ENCODE data around the gene HDAC11. TPM values are rescaled to one million over a fixed set of nuclear protein-coding genes. Genes with fewer than 3 reads are reported as not detected.

The HDAC11 gene
- total RNA-seq, 2 donors from 2014 or later, result 24.0 to 36.1 TPM

- no peaks in the 10 kb centered on the region for H3K36me3 ChIP-seq
- H3K4me1 ChIP-seq, result no peaks in the 10 kb centered on the region
- no peaks in the 10 kb centered on the region for H3K9me3 ChIP-seq
- intact Hi-C loops (cut with DNase I), result no loop called here
- H3K4me3 ChIP-seq, result no peak overlapping the region
- no peak overlapping the region for H3K9ac ChIP-seq (ENCODE audit: low read depth in 2 of 2, low read length in 2 of 2)
- H3K27ac ChIP-seq, result no peak overlapping the region
- peaks cover 5% of the 10 kb centered on the region for H3K27me3 ChIP-seq
- no peak for DNase-seq
- no peak for TF ChIP-seq CTCF (IDR thresholded peaks at IDR 0.05)
Measured at GRCh38 chr3:13537244-13537908, 57.3 kb downstream of the HDAC11 start.

- no peaks in the 10 kb centered on the region for H3K9me3 ChIP-seq
- no peak overlapping the region for H3K4me3 ChIP-seq
- H3K27me3 ChIP-seq, result peaks cover 5% of the 10 kb centered on the region
- H3K36me3 ChIP-seq, result no peaks in the 10 kb centered on the region
- no peak for DNase-seq
- H3K4me1 ChIP-seq, result no peaks in the 10 kb centered on the region
- no peak overlapping the region for H3K9ac ChIP-seq (ENCODE audit: low read depth in 2 of 2, low read length in 2 of 2)
- intact Hi-C loops (cut with DNase I), result no loop called here
- no peak overlapping the region for H3K27ac ChIP-seq
- TF ChIP-seq CTCF (IDR thresholded peaks at IDR 0.05), result no peak
Measured at GRCh38 chr3:13537909-13538296, 57.8 kb downstream of the HDAC11 start.

- intact Hi-C loops (cut with DNase I), result no loop called here
- Histone ChIP-seq H3K9ac (ENCODE audit: low read depth in 2 of 2, low read length in 2 of 2) (no peak overlapping the region), H3K27ac (no peak overlapping the region), H3K4me3 (no peak overlapping the region), H3K9me3 (no peaks in the 10 kb centered on the region), H3K36me3 (no peaks in the 10 kb centered on the region), H3K27me3 (peaks cover 5% of the 10 kb centered on the region), H3K4me1 (no peaks in the 10 kb centered on the region)
- DNase-seq, result no peak
- TF ChIP-seq CTCF (IDR thresholded peaks at IDR 0.05), result no peak
Measured at GRCh38 chr3:13538520-13539291, 58.6 kb downstream of the HDAC11 start.

- TF ChIP-seq CTCF (IDR thresholded peaks at IDR 0.05), result no peak
Measured at GRCh38 chr3:13539292-13539638, 59.2 kb downstream of the HDAC11 start.

GRCh38 chr3:13539671-13540070 lies 59.6 kb downstream of the HDAC11 start:
- Histone ChIP-seq H3K9me3 (no peaks in the 10 kb centered on the region), H3K27ac (no peak overlapping the region)
- TF ChIP-seq CTCF (IDR thresholded peaks at IDR 0.05), result no peak

More at GRCh38 chr3:13539292-13539638, 59.2 kb downstream of the HDAC11 start:
- Histone ChIP-seq H3K9me3 (no peaks in the 10 kb centered on the region), H3K4me3 (no peak overlapping the region), H3K36me3 (no peaks in the 10 kb centered on the region), H3K27ac (no peak overlapping the region), H3K4me1 (no peaks in the 10 kb centered on the region), H3K9ac (ENCODE audit: low read depth in 2 of 2, low read length in 2 of 2) (no peak overlapping the region), H3K27me3 (peaks cover 5% of the 10 kb centered on the region)
- no peak for DNase-seq
- intact Hi-C loops (cut with DNase I), result no loop called here

More at GRCh38 chr3:13539671-13540070, 59.6 kb downstream of the HDAC11 start:
- no peak for DNase-seq
- intact Hi-C loops (cut with DNase I), result no loop called here
- H3K36me3 ChIP-seq, result no peaks in the 10 kb centered on the region
- H3K4me3 ChIP-seq, result no peak overlapping the region
- no peak overlapping the region for H3K9ac ChIP-seq (ENCODE audit: low read depth in 2 of 2, low read length in 2 of 2)
- peaks cover 5% of the 10 kb centered on the region for H3K27me3 ChIP-seq
- no peaks in the 10 kb centered on the region for H3K4me1 ChIP-seq

Data from colonic mucosa (tissue), 4 donors.